HepG2 (cell line): ENCODE data around the gene STK32B. TPM values are rescaled to one million over a fixed set of nuclear protein-coding genes. Genes with fewer than 3 reads are reported as not detected.

Experiments used
- ATAC-seq: fragments of 200-7000 bp; cut with Tn5 transposase; 3 replicates; pipeline ENCODE4 v1.9.1; 2020; ENCODE audit warnings: mild to moderate bottlenecking, moderate library complexity
- BruUV-seq: library from RNA; stranded (reverse); fragments of 400-500 nt; replicated peaks from 2 replicates; lab custom pipeline; 2021; lab: Mats Ljungman, UMichigan
- CTCF ChIA-PET: fragments of 300-600 bp; formaldehyde crosslinking; extraction: SDS; loops from one replicate; lab custom pipeline; 2021; ENCODE audit warnings: low total read pairs, inconsistent platforms, low intra/inter-chr PET ratio; lab: Yijun Ruan, JAX
- POLR2A ChIA-PET: fragments of 350-600 bp; sonication (Branson Sonifier 250); formaldehyde crosslinking; loops from one replicate; lab custom pipeline; 2020; ENCODE audit warnings: antibody characterized with exemption, inconsistent platforms; lab: Yijun Ruan, JAX
- DNase-seq: peaks from one replicate; pipeline ENCODE4 v3.0.0-alpha.2; 2015; ENCODE audit warnings: low spot score
- FAIRE-seq: peaks from 3 replicates; lab custom pipeline; 2011; peaks lifted over from hg19 to GRCh38; lab: Jason Lieb, UNC
- H2AFZ ChIP-seq: one replicate; pipeline ENCODE4 v1.6.1; 2011; ENCODE audit warnings: low read length, inconsistent platforms
- H3K27ac ChIP-seq: fragments of 300-600 bp; 3 replicates; pipeline ENCODE4 v1.8.0; 2011; ENCODE audit warnings: mixed run types, mild to moderate bottlenecking, mixed read lengths, low read length, inconsistent platforms; ENCODE audit not compliant: insufficient read depth; ENCODE audit errors: extremely low read length
- H3K27me3 ChIP-seq, 2 experiments: fragments of 200-600 bp in 1 of 2; 2 replicates in 1 of 2; 3 replicates in 1 of 2; pipeline versions ENCODE4 v1.6.0 to v1.8.0; 2011; ENCODE audit warnings: low read length in 2 of 2, mild to moderate bottlenecking in 2 of 2, moderate library complexity in 2 of 2, inconsistent platforms in 1 of 2; ENCODE audit not compliant: insufficient read depth in 2 of 2, control insufficient read depth in 1 of 2
- H3K36me3 ChIP-seq, 2 experiments: fragments of 200-600 bp in 1 of 2; replicated peaks in 1 of 2; 2 replicates in 1 of 2; 3 replicates in 1 of 2; pipeline versions ENCODE4 v1.5.1 to v1.8.0; 2011; ENCODE audit warnings: low read length in 2 of 2, inconsistent platforms in 1 of 2; ENCODE audit not compliant: insufficient read depth in 2 of 2, control insufficient read depth in 1 of 2
- H3K4me1 ChIP-seq: 2 replicates; pipeline ENCODE4 v1.5.1; 2012; ENCODE audit warnings: low read length, inconsistent platforms; ENCODE audit not compliant: insufficient read depth
- H3K4me2 ChIP-seq: 2 replicates; pipeline ENCODE4 v1.6.0; 2011; ENCODE audit warnings: low read depth, low read length, inconsistent platforms
- H3K4me3 ChIP-seq, 3 experiments: fragments of 200-600 bp in 1 of 3; sonication (generic), shearing (Covaris generic) in 1 of 3; replicated peaks in 1 of 3; 2 replicates each; pipeline ENCODE4 v1.5.1; 2011 to 2016; ENCODE audit warnings: low read length in 3 of 3, inconsistent platforms in 2 of 3, low read depth in 2 of 3, mild to moderate bottlenecking in 2 of 3, control low read depth in 1 of 3, mixed read lengths in 1 of 3; ENCODE audit not compliant: insufficient read depth in 1 of 3
- H3K79me2 ChIP-seq: one replicate; pipeline ENCODE4 v1.6.1; 2011; ENCODE audit warnings: low read length, inconsistent platforms; ENCODE audit not compliant: insufficient read depth
- H3K9ac ChIP-seq: 2 replicates; pipeline ENCODE4 v1.6.0; 2011; ENCODE audit warnings: mild to moderate bottlenecking, low read depth, low read length, inconsistent platforms; ENCODE audit not compliant: insufficient read depth
- H3K9me3 ChIP-seq: 2 replicates; pipeline ENCODE4 v1.5.1; 2012; ENCODE audit warnings: mild to moderate bottlenecking, low read length
- H4K20me1 ChIP-seq: 2 replicates; pipeline ENCODE4 v1.6.0; 2011; ENCODE audit warnings: inconsistent platforms, mild to moderate bottlenecking, low read length, moderate library complexity; ENCODE audit not compliant: insufficient read depth
- ELF3 ChIP-seq: IDR thresholded peaks from 2 replicates; pipeline ENCODE4 v1.6.1; 2016; ENCODE audit warnings: missing genetic modification reagents, missing compliant biosample characterization
- LRRFIP1 ChIP-seq: sonication (generic); formaldehyde crosslinking; conservative IDR thresholded peaks from 2 replicates; pipeline ENCODE4 v1.4.0; 2020; ENCODE audit warnings: missing genetic modification reagents
- NKX3-1 ChIP-seq: sonication (generic); formaldehyde crosslinking; IDR thresholded peaks from 2 replicates; pipeline ENCODE4 v1.5.0; 2020; ENCODE audit warnings: missing genetic modification reagents
- NR0B2 ChIP-seq: sonication (generic); formaldehyde crosslinking; IDR thresholded peaks from 2 replicates; pipeline ENCODE4 v1.4.0; 2020; ENCODE audit warnings: mild to moderate bottlenecking, missing genetic modification reagents
- PRDM4 ChIP-seq: sonication (generic); formaldehyde crosslinking; IDR thresholded peaks from 2 replicates; pipeline ENCODE4 v1.9.0; 2021; ENCODE audit warnings: missing genetic modification reagents, borderline replicate concordance
- PRPF4 ChIP-seq: fragments of 200-400 bp; formaldehyde crosslinking; IDR thresholded peaks from 2 replicates; pipeline ENCODE4 v1.6.1; 2016; ENCODE audit warnings: low read length, low read depth; ENCODE audit not compliant: poor library complexity, severe bottlenecking
- TBP ChIP-seq: sonication (generic); formaldehyde crosslinking; IDR thresholded peaks from 2 replicates; pipeline ENCODE4 v1.5.0; 2020; ENCODE audit warnings: missing genetic modification reagents
- ZNF142 ChIP-seq: sonication (generic); formaldehyde crosslinking; IDR thresholded peaks from 2 replicates; pipeline ENCODE4 v1.4.0; 2020; ENCODE audit warnings: missing genetic modification reagents
- WGBS: methylation state at CpG from one replicate; pipeline ENCODE4 v1.1.6; 2017; ENCODE audit warnings: low lambda C conversion rate; 5-methylcytosine and 5-hydroxymethylcytosine counted together
- in situ Hi-C: cut with HindIII; loops from 2 replicates; pipeline ENCODE4 v1.10.0; 2017; ENCODE audit warnings: low pct_unique_long_range_greater_than_20kb; ENCODE audit not compliant: extremely low pct_ligation_motif_present
- intact Hi-C: fragments of 100-400 bp; cut with micrococcal nuclease; formaldehyde crosslinking; loops from one replicate; pipeline ENCODE4 v1.10.0; 2022; ENCODE audit not compliant: unreplicated experiment
- polyA plus RNA-seq, 8 experiments: library from polyadenylated mRNA; depleted of rRNA in 3 of 8; stranded (reverse) in 7 of 8; unstranded in 1 of 8; fragments of >200 nt; fragmentation: Illumina TruSeq in 4 of 8; extraction: Trizol in 4 of 8; gene quantifications; 2 replicates each; pipeline versions ENCODE4 v1.2.1 to v1.2.3, GENCODE V29; 2011 to 2016; ENCODE audit warnings: low read depth in 4 of 8, missing spikeins in 1 of 8, mixed read lengths in 1 of 8; ENCODE audit not compliant: insufficient read depth in 1 of 8
- total RNA-seq, 5 experiments: library from RNA; depleted of rRNA; stranded (reverse); fragments of >200 nt; fragmentation: Illumina TruSeq; extraction: Trizol; gene quantifications; 2 replicates each; pipeline ENCODE4 v1.2.3, GENCODE V29; 2016; ENCODE audit warnings: low read depth in 1 of 5

Gene STK32B
- total and polyA plus RNA-seq, 2 of the 13 experiments (the other 11 are each of a cell fraction or from before 2014, with no cell fraction given): not detected

- H4K20me1 ChIP-seq: no peaks in the 10 kb centered on the region
- H3K79me2 ChIP-seq: no peaks in the 10 kb centered on the region
- TF ChIP-seq NKX3-1 (no peak), PRDM4 (CRISPR knock-in tag) (no peak), LRRFIP1 (CRISPR knock-in tag) (no peak), ELF3 (no peak), TBP (CRISPR knock-in tag) (no peak), ZNF142 (CRISPR knock-in tag) (no peak), PRPF4 (no peak), NR0B2 (CRISPR knock-in tag) (no peak)
- H3K27me3 ChIP-seq: no peaks in the 10 kb centered on the region
- H3K36me3 ChIP-seq: no peaks in the 10 kb centered on the region
- no peak for FAIRE-seq
- no peaks in the 10 kb centered on the region for H3K9me3 ChIP-seq
- no peak overlapping the region for H3K9ac ChIP-seq
- peaks cover 20% of the 10 kb centered on the region for H3K4me1 ChIP-seq
- WGBS: 30% methylated on average over 2 of the region's 2 CpGs
- no peak for DNase-seq
- CTCF ChIA-PET: no interaction called here
- H3K4me3 ChIP-seq: no peak overlapping the region
- POLR2A ChIA-PET: no interaction called here
- intact Hi-C loops (no loop called here), in situ Hi-C loops (no loop called here)
- no peak overlapping the region for H3K27ac ChIP-seq
- no TSS peak for BruUV-seq
- H3K4me2 ChIP-seq: no peak overlapping the region
- no peak overlapping the region for H2AFZ ChIP-seq
- ATAC-seq: no peak
These were observed 225.8 kb downstream of the STK32B start for GRCh38 chr4:5277079-5277478.
